Right atrium auricular region (tissue), 2 donors: ENCODE measurements around the gene OR2A12. TPM values are rescaled to one million over a fixed set of nuclear protein-coding genes. Genes with fewer than 3 reads are reported as not detected.
"Not testable (repeated sequence)": the region's sequence is repeated elsewhere in the genome, so short reads cannot be mapped to it uniquely, and the experiment has no call there.

Experiments
- DNase-seq: peaks from one replicate; pipeline ENCODE4 v3.0.0-alpha.2; 2019; ENCODE audit warnings: low spot score
- H3K27ac ChIP-seq, 2 donors: fragments of 200-600 bp; sonication (generic); 1 replicate in 1 of 2; 2 replicates in 1 of 2; pipeline ENCODE4 v1.5.1; 2016 to 2019
- H3K27me3 ChIP-seq, 2 donors: fragments of 200-600 bp; sonication (generic); one replicate each; pipeline versions ENCODE4 v1.5.1 to v1.6.0; 2017 to 2019
- H3K36me3 ChIP-seq: fragments of 200-600 bp; sonication (generic); one replicate; pipeline ENCODE4 v1.5.1; 2016
- H3K4me1 ChIP-seq, 2 donors: fragments of 200-600 bp; sonication (generic); one replicate each; pipeline versions ENCODE4 v1.5.1 to v1.6.0; 2017 to 2019
- H3K4me3 ChIP-seq, 2 donors: fragments of 200-600 bp; sonication (generic); 1 replicate in 1 of 2; 2 replicates in 1 of 2; pipeline ENCODE4 v1.5.1; 2017 to 2019; ENCODE audit warnings: mild to moderate bottlenecking in 1 of 2, moderate library complexity in 1 of 2
- H3K9me3 ChIP-seq, 2 donors: fragments of 200-600 bp; sonication (generic); one replicate each; pipeline ENCODE4 v1.5.1; 2019
- total RNA-seq, 2 donors: library from RNA; depleted of rRNA; stranded (reverse); fragments of >200 nt; gene quantifications; one replicate each; pipeline ENCODE4 v1.1.0, GENCODE V29; 2016
- TF ChIP-seq, protein P1 (sequence below), 2 donors: fragments of 200-600 bp; sonication (generic); IDR thresholded peaks; one replicate each; pipeline ENCODE4 v1.5.1; 2019; ENCODE audit warnings: antibody characterized with exemption in 2 of 2

The OR2A12 gene
- total RNA-seq, 2 donors from 2014 or later: not detected

- Histone ChIP-seq H3K4me3 (no peak overlapping the region), H3K9me3 (no peaks in the 10 kb centered on the region), H3K27ac (no peak overlapping the region), H3K4me1 (no peaks in the 10 kb centered on the region), H3K27me3 (no peaks in the 10 kb centered on the region), H3K36me3 (no peaks in the 10 kb centered on the region)
- no peak for DNase-seq
- TF ChIP-seq, protein P1, sequence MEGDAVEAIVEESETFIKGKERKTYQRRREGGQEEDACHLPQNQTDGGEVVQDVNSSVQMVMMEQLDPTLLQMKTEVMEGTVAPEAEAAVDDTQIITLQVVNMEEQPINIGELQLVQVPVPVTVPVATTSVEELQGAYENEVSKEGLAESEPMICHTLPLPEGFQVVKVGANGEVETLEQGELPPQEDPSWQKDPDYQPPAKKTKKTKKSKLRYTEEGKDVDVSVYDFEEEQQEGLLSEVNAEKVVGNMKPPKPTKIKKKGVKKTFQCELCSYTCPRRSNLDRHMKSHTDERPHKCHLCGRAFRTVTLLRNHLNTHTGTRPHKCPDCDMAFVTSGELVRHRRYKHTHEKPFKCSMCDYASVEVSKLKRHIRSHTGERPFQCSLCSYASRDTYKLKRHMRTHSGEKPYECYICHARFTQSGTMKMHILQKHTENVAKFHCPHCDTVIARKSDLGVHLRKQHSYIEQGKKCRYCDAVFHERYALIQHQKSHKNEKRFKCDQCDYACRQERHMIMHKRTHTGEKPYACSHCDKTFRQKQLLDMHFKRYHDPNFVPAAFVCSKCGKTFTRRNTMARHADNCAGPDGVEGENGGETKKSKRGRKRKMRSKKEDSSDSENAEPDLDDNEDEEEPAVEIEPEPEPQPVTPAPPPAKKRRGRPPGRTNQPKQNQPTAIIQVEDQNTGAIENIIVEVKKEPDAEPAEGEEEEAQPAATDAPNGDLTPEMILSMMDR (IDR thresholded peaks at IDR 0.05): no peak
Observed at GRCh38 chr7:144118341-144118740, 32.3 kb downstream of the OR2A12 start.

- TF ChIP-seq, protein P1 (IDR thresholded peaks at IDR 0.05): no peak
- no peaks in the 10 kb centered on the region for H3K36me3 ChIP-seq
- H3K27ac ChIP-seq: no peak within 1 kb of the TSS
- no peaks in the 10 kb centered on the region for H3K9me3 ChIP-seq
- H3K4me1 ChIP-seq: no peaks in the 10 kb centered on the region
- H3K4me3 ChIP-seq: no peak within 1 kb of the TSS
- no peak for DNase-seq
- no peaks in the 10 kb centered on the region for H3K27me3 ChIP-seq
Observed at GRCh38 chr7:144122876-144123275, 36.8 kb downstream of the OR2A12 start, which contains the start of gene OR2A14. OR2A14 (plus strand) TSS chr7:144123176; CDS start chr7:144129113, 5,937 bp downstream.

- no peaks in the 10 kb centered on the region for H3K27me3 ChIP-seq
- no peaks in the 10 kb centered on the region for H3K36me3 ChIP-seq
- DNase-seq: peak; percentile 89
- no peaks in the 10 kb centered on the region for H3K4me1 ChIP-seq
- TF ChIP-seq, protein P1 (IDR thresholded peaks at IDR 0.05): peak; percentile 32 to 78
- H3K9me3 ChIP-seq: no peaks in the 10 kb centered on the region
- no peak overlapping the region for H3K27ac ChIP-seq
- no peak overlapping the region for H3K4me3 ChIP-seq
Observed at GRCh38 chr7:144127714-144128334, 41.7 kb downstream of the OR2A12 start.

- not testable (repeated sequence) for H3K36me3 ChIP-seq, H3K4me3 ChIP-seq, H3K9me3 ChIP-seq, H3K27me3 ChIP-seq, H3K27ac ChIP-seq, DNase-seq, H3K4me1 ChIP-seq
Observed at GRCh38 chr7:144129601-144130000, 43.5 kb downstream of the OR2A12 start.

DNA sequence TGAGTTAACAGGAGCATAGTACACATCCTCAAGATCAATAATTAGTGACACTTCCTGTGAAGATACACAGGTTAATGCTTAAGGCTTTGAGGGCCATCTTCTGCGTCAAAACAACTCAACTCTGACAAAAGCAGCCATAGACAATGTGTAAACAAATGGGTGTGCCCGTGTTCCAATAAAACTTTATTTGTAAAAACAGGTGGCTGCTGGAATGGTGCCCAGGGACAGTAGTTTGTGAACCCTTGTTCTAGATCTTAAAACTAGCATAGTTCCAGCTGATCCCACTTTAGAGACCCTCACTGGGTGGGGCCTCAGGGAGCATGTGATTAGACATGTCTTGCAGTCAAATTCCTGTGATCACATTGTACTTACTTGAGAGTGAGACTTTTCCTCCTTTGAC lies 44.7 kb downstream of the OR2A12 start:
- H3K9me3 ChIP-seq: no peaks in the 10 kb centered on the region
- DNase-seq: no peak
- no peaks in the 10 kb centered on the region for H3K4me1 ChIP-seq
- TF ChIP-seq, protein P1 (IDR thresholded peaks at IDR 0.05): no peak
- no peak overlapping the region for H3K27ac ChIP-seq
- no peaks in the 10 kb centered on the region for H3K36me3 ChIP-seq
- H3K27me3 ChIP-seq: no peaks in the 10 kb centered on the region
- H3K4me3 ChIP-seq: no peak overlapping the region

DNA sequence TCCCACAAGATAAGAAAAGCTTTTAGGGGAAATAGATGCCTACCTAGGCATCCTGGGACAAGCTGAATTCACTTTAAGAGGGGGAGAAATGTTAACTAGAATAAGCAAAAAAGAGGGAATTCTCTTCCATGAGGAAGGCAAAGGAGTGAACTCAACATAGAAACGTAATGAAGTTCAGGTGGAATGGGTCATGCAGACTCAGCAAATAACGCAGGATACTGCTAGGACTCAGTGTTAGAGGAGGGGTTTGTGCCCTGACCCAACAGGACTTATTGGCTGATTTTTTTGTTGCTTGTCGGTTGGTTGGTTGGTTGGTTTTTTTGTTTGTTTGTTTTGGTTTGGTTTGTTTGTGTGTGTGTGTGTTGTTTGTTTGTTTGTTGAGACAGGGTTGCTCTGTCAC lies 46.2 kb downstream of the OR2A12 start:
- no peak for DNase-seq
- H3K4me1 ChIP-seq: no peaks in the 10 kb centered on the region
- H3K36me3 ChIP-seq: no peaks in the 10 kb centered on the region
- H3K27me3 ChIP-seq: no peaks in the 10 kb centered on the region
- H3K9me3 ChIP-seq: no peaks in the 10 kb centered on the region
- H3K27ac ChIP-seq: no peak overlapping the region
- TF ChIP-seq, protein P1 (IDR thresholded peaks at IDR 0.05): no peak
- H3K4me3 ChIP-seq: no peak overlapping the region
